Fibroblast of the conjunctiva (primary cell): ENCODE measurements around the gene KRI1.

Experiments
- DNase-seq: peaks from one replicate; pipeline ENCODE4 v3.0.0-alpha.2; 2010; ENCODE audit warnings: low read depth

Gene KRI1

GRCh38 chr19:10565567-10566407 lies at the start of gene KRI1:
Gene KRI1, minus strand, starts transcription at chr19:10566010. Its CDS starts 11 bp downstream, at chr19:10565999.
- peak; percentile 96 for DNase-seq

- no peak for DNase-seq
Observed at GRCh38 chr19:10612499-10613119, 46.8 kb upstream of the KRI1 start.

- DNase-seq, result no peak
Observed at GRCh38 chr19:10611907-10612306, 46.1 kb upstream of the KRI1 start.

GRCh38 chr19:10604460-10604980 lies 38.7 kb upstream of the KRI1 start:
- no peak for DNase-seq

GRCh38 chr19:10603873-10604459 lies 38.2 kb upstream of the KRI1 start:
- DNase-seq, result no peak

GRCh38 chr19:10603084-10603872 lies 37.5 kb upstream of the KRI1 start:
- no peak for DNase-seq

- DNase-seq, result peak; percentile 35
Observed at GRCh38 chr19:10602330-10603083, 36.7 kb upstream of the KRI1 start.

GRCh38 chr19:10601999-10602329 lies 36.2 kb upstream of the KRI1 start:
- no peak for DNase-seq

- DNase-seq, result no peak
Observed at GRCh38 chr19:10600149-10600548, 34.3 kb upstream of the KRI1 start.

- DNase-seq, result no peak
Observed at GRCh38 chr19:10593820-10594637, 28.2 kb upstream of the KRI1 start.

- no peak for DNase-seq
Observed at GRCh38 chr19:10593148-10593547, 27.3 kb upstream of the KRI1 start.

GRCh38 chr19:10587839-10588150 lies 22.0 kb upstream of the KRI1 start:
- no peak for DNase-seq

- no peak for DNase-seq
Observed at GRCh38 chr19:10587022-10587838, 21.4 kb upstream of the KRI1 start, which contains the start of gene AP1M2. Gene AP1M2, minus strand, starts transcription at chr19:10587312. Its CDS starts 81 bp downstream, at chr19:10587231.

- no peak for DNase-seq
Observed at GRCh38 chr19:10586396-10586795, 20.6 kb upstream of the KRI1 start.

- no peak for DNase-seq
Observed at GRCh38 chr19:10583036-10583776, 17.4 kb upstream of the KRI1 start.

- DNase-seq, result no peak
Observed at GRCh38 chr19:10582091-10582490, 16.3 kb upstream of the KRI1 start.

- peak; percentile 88 for DNase-seq
Observed at GRCh38 chr19:10580979-10581631, 15.3 kb upstream of the KRI1 start.

GRCh38 chr19:10577951-10578350 lies 12.1 kb upstream of the KRI1 start:
- no peak for DNase-seq
